Fibroblast of skin of left biceps (primary cell): Measurements from ENCODE around the gene DQX1.
A peak's percentile ranks its signal among the peaks of the same experiment; 100 is the strongest.
"Not testable (repeated sequence)": the region's sequence is repeated elsewhere in the genome, so short reads cannot be mapped to it uniquely, and the experiment has no call there.

Experiments
- DNase-seq, 2 experiments: peaks; one replicate each; pipeline ENCODE4 v3.0.0-alpha.2; 2013; ENCODE audit warnings: low read depth in 2 of 2

DQX1 gene, protein sequence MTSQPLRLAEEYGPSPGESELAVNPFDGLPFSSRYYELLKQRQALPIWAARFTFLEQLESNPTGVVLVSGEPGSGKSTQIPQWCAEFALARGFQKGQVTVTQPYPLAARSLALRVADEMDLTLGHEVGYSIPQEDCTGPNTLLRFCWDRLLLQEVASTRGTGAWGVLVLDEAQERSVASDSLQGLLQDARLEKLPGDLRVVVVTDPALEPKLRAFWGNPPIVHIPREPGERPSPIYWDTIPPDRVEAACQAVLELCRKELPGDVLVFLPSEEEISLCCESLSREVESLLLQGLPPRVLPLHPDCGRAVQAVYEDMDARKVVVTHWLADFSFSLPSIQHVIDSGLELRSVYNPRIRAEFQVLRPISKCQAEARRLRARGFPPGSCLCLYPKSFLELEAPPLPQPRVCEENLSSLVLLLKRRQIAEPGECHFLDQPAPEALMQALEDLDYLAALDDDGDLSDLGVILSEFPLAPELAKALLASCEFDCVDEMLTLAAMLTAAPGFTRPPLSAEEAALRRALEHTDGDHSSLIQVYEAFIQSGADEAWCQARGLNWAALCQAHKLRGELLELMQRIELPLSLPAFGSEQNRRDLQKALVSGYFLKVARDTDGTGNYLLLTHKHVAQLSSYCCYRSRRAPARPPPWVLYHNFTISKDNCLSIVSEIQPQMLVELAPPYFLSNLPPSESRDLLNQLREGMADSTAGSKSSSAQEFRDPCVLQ

DNA sequence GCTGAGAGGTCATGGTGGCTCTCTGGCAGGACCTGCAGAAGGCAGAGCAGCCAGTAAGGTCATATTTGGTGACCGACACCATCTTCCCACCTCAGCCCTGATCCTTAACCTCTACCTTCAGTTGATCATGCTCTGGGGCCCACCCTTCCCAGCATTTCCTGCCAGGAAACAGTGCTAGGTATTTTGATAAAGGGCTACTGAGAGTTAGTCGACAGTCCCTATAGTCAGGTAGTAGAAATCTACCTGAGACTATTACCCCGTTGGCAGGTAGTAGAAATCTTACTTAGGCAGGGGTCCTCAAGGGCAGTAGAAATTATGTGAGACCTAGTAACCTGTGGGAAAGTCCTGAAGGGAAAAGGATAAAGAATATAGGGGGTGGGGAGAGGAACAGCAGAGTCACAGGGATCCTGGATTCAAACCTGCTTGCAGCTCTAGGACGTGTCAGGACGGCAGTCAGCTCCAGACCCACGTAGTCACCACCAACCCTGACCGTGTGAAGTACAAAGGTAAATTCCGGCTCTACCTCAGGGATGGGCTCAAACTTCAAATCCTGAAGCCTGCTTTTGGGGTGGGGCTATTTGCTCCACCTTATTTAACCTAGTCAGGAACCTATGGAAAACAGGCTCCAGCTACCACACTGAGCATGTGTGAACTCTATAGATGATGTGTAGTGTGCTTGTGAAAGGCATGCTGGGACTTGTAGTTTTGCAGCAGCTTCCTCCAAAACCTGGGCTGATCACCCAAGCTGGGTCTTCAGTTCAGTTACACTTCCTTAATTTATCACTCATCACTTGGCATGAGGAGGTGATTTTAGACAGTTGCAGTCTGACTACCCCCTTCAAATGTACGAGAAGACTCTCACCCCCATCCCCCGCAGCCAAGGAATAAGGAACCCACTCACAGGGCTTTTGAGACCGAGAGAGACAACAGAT, at the start of gene DQX1:
Gene DQX1 (minus strand): TSS at position 515 of the 932 bp plus-strand sequence. CDS start 502 bp downstream, at position 13.
- DNase-seq: no peak

DNA sequence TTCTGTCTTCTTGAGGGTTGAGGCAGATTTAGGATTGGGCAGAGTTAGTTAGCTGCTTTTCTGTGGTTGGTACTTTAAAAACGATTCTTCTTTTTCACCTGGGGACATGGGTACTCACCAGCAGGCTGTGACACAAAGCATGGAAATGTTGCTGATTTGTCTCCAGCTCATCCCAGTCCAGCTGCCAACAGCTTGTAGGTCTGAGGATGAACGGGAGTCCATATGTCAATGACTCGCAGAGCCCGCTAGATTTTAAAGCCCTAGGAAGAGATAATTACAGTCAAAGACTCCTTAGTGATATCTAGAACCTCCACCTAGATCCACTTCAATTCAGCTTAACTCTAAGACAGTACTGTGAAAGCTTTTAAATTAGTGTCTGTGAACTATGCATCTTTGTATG, 49.3 kb upstream of the DQX1 start:
- no peak for DNase-seq

DNA sequence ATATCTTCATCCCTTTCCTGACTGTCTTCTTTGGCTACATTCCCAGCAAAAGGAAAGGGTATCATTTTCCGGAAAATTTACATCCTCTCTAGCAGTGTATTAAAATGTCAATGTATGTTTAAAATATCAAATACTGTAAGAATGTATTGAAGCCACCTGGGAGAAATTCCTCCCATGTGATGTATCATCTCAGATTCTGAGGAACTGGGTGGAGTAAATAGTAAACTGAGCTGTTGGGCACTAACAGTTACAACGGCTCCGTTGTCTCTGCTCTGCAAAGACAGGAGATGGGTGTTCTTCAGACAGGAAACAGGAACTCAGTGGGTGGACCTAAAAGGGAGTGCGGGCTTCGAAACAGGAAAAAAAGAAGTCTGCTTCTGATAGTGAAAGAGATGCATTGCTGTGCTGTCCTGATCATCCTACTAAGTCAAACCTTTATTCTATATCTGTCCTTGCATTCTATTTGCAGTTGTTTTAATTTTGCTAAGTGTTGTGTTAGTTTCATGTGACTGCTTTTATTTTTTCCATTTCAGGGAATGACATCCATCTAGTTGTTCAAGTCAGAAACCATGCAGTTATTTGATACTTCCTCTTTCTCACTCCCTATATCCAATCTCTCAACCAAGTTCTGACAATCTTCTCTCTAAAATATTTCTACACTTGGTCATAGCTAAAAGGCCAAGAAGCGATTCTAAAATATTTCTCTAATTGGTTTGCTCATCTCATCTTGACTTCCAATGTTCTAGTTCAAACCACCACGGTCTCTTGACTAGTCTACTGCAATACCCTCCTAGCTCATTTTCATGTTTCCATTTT, 47.9 kb upstream of the DQX1 start:
- DNase-seq: peak; percentile 51 to 52

DNA sequence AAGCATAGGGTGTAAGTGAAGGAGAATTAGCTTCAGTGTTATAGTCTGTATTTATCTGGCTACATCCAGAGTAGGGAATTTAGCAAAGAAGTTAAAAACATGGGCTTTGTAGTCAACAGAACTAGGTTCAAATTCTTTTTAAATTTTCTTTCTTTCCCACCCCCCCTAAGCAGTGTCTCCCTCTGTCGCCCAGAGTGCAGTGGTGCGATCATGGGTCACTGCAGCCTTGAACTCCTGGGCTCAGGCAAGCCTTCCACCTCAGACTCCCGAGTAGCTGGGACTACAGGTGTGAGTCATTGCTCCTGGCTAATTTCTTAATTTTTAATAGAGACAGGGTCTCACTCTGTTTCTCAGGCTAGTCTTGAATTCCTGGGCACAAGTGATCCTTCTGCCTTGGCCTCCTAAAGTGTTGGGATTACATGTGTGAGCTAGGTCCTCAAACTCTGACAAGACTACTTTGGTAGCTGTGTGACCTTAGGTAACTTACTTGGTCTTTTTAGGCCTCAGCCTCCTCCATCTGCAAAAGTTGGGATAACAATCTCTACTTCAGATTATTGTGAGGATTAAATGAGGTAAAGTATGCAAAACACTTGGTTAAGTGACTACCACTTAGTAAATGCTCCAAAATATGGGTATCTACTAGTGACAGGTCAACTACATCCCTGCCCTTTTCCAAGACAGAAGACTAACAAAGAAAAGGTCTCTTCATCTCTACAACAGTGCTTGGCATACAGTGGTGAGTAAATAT, 46.3 kb upstream of the DQX1 start:
- no peak for DNase-seq

DNA sequence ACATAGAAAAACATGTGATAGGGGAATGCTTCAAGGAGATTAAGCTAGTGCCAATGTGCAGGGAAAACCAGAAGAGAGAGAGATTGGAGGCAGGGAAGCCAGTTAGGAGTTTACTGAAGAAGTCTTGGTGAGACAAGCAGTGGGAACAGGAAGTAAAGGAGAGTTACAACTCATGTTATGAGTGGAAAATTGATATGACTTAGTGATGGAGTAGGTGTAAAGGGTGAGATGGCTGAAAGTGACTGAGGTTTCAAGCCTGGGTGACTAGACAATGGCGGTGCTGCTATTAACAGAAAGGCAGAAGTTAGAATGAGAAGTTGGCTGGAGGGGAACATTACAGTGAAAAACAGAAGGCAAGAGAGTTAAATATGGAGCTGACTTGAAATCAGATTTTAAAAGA, 45.0 kb upstream of the DQX1 start:
- DNase-seq: no peak

DNA sequence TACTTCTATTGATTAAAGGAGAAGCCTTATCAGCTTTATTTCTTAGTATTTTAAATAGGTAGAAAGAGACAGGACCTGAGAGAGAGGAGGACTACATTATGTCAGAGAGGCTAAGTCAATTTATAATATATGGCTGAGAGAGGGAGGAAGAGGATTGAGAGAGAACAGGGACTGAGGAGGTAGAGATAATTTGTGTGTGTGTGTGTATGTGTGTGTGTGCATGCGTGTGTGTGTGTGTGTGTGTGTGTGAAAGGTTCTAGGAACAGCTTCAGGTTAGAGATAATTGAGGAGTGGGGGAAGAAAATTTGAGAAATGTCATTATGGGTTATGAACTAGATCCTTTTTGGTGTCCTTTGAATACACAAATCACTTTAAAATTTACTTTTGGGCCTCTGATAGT, 43.7 kb upstream of the DQX1 start:
- DNase-seq: no peak

DNA sequence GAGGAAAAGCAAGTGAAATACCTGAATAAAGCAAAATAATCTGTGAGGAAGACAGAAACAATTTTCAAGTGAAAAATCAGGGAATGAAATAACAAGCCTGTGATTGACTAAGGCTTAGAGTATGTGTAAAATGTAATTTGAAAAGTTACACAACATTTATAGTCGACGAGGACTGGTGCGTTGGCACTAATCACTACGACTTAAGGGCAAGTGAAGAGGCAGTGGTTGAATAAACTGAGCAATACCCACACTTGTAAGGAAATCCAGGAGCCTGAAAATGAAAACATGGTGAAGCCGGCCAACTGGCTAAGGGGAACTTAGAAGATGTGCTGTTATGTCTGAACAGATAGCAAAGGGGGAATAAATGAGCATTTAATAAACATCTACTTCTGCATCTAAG, 41.9 kb upstream of the DQX1 start:
- DNase-seq: peak; percentile 54 to 66

DNA sequence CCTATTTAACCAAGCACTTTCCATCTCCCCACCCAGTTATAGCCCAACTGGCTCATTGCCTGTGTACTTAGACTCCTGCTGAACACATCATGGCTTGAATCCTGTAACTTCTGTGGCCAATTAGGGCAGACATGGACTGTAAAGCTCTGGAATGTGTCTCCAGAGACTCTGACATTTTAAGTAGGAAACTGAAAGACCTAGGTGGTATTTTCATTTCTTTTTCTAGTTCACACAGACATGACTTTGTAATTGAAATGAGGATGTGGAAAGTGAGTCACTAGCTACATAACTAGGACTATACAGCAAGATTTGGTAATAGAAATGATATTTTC, 40.7 kb upstream of the DQX1 start:
- peak; percentile 98 for DNase-seq

DNA sequence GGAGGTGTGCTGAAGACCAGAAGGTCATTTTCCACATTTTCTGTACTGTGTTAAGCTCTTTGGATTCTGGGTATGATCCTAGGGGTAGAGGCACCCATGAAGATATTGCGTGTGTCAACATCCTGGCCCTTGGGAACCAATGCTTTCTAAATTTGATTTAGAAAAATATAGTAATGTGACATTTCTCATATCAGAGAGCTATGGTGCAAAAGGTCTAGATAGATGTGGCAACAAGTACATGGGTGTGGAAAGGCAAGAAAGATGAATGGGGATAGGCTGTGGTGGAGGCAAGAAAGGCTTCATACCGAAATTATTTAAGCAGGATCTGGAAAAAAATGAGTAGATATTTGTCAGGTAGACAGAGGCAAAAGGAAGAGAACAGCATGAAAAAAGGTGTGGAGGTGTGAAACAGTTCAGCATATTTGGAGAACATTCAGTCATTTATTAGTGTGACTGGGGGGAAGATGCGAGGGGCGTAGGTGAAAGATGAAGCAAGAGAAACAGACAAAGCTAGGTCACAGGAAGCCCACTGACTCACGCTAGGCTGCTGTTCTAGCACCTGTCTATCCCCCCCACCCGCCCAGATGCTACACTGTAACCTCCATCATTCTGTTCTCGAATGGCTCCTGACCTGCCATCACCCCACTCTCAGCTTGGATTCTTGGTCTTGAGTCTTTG, 40.2 kb upstream of the DQX1 start:
- no peak for DNase-seq

DNA sequence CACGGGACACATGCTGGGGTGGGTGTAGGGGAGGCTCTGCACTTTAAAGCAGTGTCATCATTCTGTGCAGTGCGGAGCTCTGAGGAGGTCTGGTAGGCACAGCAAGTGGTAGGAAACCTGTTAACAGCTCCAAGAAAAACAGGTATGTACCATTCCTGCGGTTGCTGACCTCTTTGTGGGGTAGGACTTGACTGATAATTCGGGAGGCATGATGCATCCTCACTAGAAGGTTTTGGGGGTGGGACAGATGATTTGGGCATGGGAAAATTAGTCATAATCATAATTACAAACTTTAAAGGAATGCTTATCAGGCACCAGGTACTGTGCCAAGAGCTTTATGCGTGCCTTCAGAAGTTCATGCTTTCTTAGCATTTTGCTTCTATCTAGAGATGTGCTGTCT, 38.2 kb upstream of the DQX1 start:
- DNase-seq: no peak

DNA sequence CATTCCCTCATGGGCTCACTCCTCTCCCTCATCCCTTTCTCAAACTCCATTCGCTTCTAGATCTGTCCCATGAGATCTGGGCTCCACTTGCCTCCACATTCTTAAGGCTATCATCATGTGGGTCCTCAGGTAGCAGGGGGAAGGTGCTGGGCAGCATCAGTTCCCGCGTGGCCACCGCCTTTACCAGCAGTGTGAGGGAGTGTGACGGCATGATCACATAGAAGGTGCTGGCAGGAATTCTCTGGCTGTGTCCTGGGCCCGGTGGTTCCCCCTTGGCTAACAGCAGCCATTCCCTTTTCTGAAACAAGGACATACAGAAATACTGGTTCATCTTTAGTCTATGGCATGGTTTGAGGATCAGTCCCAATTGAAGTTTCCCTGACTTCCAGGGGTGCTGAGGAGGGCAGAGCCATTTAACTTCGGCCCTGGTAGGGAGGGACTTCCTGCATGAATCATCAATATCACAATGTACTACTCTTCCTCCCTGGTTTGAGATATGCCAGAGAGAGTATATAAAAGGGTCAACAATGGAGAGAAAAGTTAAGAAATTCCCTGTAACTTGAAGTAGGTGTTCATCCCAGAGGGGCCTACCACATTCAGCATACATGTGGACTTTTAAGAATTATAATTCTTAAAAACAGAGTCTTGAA, 36.2 kb upstream of the DQX1 start:
- no peak for DNase-seq

DNA sequence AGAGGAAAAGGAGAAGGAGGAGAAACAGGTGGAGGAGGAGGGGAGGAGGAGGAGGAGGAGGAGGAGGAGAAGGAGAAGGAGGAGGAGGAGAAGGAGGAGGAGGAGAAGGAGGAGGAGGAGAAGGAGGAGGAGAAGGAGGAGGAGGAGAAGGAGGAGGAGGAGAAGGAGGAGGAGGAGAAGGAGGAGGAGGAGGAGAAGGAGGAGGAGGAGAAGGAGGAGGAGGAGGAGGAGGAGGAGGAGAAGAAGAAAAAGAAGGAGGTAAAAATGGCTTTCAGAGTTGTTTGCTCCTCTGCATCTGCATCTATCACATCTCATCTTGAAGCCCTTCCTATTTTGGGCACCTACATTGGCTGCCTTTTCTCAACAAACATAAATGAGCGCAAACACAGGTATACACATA, 35.0 kb upstream of the DQX1 start:
- DNase-seq: not testable (repeated sequence)

DNA sequence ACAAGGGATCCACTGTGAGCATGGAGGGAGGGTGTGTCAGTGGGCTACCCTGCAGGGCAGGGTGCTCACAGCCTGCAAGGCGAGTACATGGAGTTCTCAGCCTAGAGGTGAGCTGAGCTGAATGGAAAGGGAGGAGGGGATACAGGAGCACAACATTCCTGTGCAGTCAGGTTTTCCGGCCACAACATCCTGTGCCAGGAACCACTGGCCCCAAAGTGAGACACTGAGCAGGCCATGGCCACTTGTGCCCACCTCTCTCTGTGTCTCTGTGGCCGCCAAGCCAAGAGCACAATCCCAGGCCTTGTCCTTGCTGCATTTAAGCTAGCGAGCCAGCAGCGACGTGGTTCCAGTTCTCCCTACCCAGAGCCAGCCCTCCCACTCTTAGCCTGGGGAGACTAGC, 34.6 kb upstream of the DQX1 start:
- no peak for DNase-seq

DNA sequence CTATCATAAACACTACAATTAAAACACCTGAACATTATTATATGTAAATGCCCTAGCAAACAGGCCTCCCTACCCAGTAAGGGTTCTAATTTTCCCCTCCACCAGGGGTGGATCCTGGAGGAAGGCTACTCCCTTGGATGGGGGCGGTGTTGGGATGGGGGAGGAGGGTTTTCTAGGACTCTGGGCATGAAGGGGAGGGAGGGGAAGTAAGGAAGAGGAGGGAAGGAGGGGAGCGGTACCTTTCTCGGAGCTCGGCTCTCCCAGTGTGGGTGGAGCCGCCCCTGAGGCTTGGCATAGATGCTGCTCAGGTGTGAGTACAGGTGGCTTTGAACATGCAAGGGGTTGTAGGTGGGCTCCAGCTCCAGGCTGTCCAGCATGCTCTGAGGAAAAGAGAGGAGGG, 33.9 kb upstream of the DQX1 start:
- DNase-seq: no peak

DNA sequence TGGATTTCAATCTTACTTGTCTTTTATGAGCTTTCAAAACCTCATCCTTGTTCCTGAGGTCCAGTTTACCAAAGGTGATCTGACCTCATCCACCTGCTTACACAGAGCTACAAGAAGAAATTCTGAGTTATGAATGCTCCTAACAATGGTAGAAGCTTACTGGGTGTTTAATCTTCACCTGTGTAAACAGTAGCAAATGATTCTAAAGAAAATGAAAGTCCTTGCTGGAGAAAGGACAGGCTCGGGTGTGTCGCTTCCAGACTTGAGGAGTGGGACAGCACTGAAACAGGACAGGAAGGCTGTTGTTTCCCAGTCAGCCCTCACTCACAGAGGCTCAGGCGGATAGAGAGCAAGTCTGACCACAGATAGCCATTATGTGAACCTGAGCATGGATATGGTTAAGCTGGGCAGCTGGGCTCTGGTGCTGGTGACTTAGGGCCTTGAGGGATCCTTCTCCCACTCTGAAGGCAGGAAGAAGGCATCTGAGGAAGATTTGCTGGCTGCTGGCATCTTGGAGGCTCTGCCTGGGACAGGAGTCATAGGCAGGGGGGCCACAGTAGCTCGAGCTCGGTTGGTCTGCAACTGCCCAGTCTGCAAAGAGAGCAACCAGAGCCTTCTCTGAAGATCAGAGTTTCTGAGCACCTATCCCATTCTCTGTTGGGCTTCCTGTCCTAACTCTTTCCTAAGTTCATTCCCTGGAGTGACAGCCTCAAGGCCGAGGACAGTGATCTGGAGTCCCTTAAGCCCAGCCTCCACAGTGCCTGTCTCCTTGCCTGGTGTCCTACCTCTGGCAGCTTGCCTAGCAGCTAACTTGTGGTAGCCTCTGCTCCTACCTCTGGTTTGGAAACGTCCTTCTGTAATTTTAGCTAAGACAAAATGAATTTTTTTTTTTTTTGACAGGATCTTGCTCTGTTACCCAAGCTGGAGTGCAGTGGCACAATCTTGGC, 32.5 kb upstream of the DQX1 start:
- no peak for DNase-seq

DNA sequence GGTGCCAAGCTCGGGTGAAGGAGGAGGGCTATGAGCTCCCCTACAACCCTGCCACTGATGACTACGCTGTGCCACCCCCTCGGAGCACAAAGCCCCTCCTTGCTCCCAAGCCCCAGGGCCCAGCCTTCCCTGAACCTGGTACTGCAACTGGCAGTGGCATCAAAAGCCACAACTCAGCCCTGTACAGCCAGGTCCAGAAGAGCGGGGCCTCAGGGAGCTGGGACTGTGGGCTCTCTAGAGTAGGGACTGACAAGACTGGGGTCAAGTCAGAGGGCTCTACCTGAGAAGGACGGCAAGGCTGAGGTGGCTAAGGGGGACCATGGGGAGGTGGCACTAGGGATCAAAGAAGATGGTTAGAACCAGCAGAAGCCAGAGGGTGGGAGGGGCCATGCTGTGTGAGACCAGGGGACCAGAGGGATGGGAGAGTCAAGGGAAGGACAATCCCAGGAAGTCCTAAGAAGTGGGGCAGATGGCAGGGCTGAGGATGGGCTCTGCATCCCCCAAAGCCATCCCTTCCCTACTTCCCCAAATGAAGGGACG, 30.9 kb upstream of the DQX1 start:
- no peak for DNase-seq

DNA sequence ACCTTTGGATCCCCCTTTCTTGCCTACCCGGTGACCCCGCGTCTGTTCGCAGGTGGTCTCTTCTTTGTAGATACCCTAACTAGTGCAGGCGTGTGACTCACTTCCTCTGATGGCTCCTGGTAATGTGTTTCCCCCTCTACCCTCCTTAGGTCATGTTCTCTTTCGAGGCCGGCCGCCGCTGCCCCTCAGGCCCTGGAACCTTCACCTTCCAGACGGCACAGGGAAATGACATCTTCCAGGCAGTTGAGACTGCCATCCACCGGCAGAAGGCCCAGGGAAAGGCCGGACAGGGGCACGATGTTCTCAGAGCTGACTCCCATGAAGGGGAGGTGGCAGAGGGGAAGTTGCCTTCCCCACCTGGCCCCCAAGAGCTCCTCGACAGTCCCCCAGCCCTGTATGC, 30.1 kb upstream of the DQX1 start:
- DNase-seq: no peak

DNA sequence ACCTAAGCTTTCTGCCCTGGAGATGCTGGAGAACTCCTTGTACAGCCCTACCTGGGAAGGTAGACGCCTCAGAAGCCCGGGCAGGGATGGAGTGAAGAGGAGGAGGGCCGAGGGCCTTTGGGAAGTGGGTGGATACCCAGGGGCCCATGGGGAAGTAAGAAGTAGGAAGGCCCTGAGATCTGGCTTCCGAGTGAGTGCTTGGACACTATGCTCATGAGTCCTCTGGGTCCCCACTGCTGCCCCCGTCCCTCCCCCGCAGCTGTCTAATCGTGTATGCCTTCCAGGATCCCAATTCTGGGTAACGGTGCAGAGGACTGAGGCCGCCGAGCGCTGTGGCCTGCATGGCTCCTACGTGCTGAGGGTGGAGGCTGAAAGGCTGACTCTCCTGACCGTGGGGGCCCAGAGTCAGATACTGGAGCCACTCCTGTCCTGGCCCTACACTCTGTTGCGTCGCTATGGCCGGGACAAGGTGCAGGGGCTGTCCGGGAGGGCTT, 29.6 kb upstream of the DQX1 start:
- DNase-seq: no peak
